WTC11 (cell line): ENCODE measurements around the gene MARS1. TPM values are rescaled to one million over a fixed set of nuclear protein-coding genes. Genes with fewer than 3 reads are reported as not detected.
"Not testable (repeated sequence)": the region's sequence is repeated elsewhere in the genome, so short reads cannot be mapped to it uniquely, and the experiment has no call there.

ENCODE experiments used
- ATAC-seq: fragments of 200-7000 bp; cut with Tn5 transposase; 2 replicates; pipeline ENCODE4 v1.10.0; 2021; ENCODE audit warnings: mild to moderate bottlenecking, moderate library complexity
- CTCF ChIA-PET: fragments of 300-600 bp; sonication (Branson Sonifier 250); formaldehyde crosslinking; loops from one replicate; lab custom pipeline; 2021; ENCODE audit warnings: antibody characterized with exemption; lab: Charles Lee
- POLR2A ChIA-PET: fragments of 350-600 bp; sonication (Branson Sonifier 250); formaldehyde crosslinking; loops from one replicate; lab custom pipeline; 2021; ENCODE audit warnings: antibody characterized with exemption; lab: Charles Lee
- DNase-seq: peaks from one replicate; pipeline ENCODE4 v3.0.0; 2021; ENCODE audit warnings: low spot score
- H3K27ac Mint-ChIP-seq: 2 replicates; pipeline ENCODE4 v1.8.0; 2021; ENCODE audit warnings: mixed read lengths
- H3K27me3 Mint-ChIP-seq: 2 replicates; pipeline ENCODE4 v1.8.0; 2021; ENCODE audit warnings: low read depth, mild to moderate bottlenecking, moderate library complexity, mixed read lengths
- H3K36me3 Mint-ChIP-seq: 2 replicates; pipeline ENCODE4 v1.8.0; 2021; ENCODE audit warnings: mixed read lengths
- H3K4me1 Mint-ChIP-seq: 2 replicates; pipeline ENCODE4 v1.8.0; 2022; ENCODE audit warnings: mixed read lengths
- H3K4me3 Mint-ChIP-seq: 2 replicates; pipeline ENCODE4 v1.8.0; 2021; ENCODE audit warnings: mild to moderate bottlenecking, moderate library complexity, mixed read lengths
- H3K9me3 Mint-ChIP-seq: 2 replicates; pipeline ENCODE4 v1.8.0; 2021; ENCODE audit warnings: mixed read lengths
- FOXK1 ChIP-seq: sonication (generic); formaldehyde crosslinking; IDR thresholded peaks from 2 replicates; pipeline ENCODE4 v1.8.0; 2022; ENCODE audit warnings: mild to moderate bottlenecking, moderate library complexity, missing genetic modification reagents
- GTF2I ChIP-seq: fragments of 250-450 bp; sonication (Bioruptor Pico); conservative IDR thresholded peaks from 2 replicates; pipeline ENCODE4 v1.4.0; 2021; ENCODE audit warnings: mild to moderate bottlenecking
- JUN ChIP-seq: sonication (generic); formaldehyde crosslinking; IDR thresholded peaks from 2 replicates; pipeline ENCODE4 v1.8.0; 2023; ENCODE audit warnings: mild to moderate bottlenecking, missing genetic modification reagents
- MYBL2 ChIP-seq: sonication (generic); formaldehyde crosslinking; IDR thresholded peaks from 2 replicates; pipeline ENCODE4 v1.8.1; 2023; ENCODE audit warnings: mild to moderate bottlenecking, moderate library complexity, missing genetic modification reagents
- NFYB ChIP-seq: sonication (generic); formaldehyde crosslinking; conservative IDR thresholded peaks from 2 replicates; pipeline ENCODE4 v1.8.0; 2022; ENCODE audit warnings: low read depth, missing genetic modification reagents
- SP1 ChIP-seq: sonication (generic); formaldehyde crosslinking; conservative IDR thresholded peaks from 2 replicates; pipeline ENCODE4 v1.8.1; 2022; ENCODE audit warnings: missing genetic modification reagents
- TEAD4 ChIP-seq: sonication (generic); formaldehyde crosslinking; IDR thresholded peaks from 2 replicates; pipeline ENCODE4 v1.8.0; 2022; ENCODE audit warnings: mild to moderate bottlenecking, missing genetic modification reagents
- ZNF138 ChIP-seq: sonication (generic); formaldehyde crosslinking; conservative IDR thresholded peaks from 2 replicates; pipeline ENCODE4 v1.8.1; 2022; ENCODE audit warnings: mild to moderate bottlenecking, moderate library complexity, missing genetic modification reagents
- ZNF232 ChIP-seq: sonication (generic); formaldehyde crosslinking; IDR thresholded peaks from 2 replicates; pipeline ENCODE4 v1.8.0; 2022; ENCODE audit warnings: mild to moderate bottlenecking, missing genetic modification reagents
- ZNF396 ChIP-seq: fragments of 250-450 bp; sonication (Bioruptor Pico); IDR thresholded peaks from 2 replicates; pipeline ENCODE4 v1.8.0; 2021; ENCODE audit warnings: mild to moderate bottlenecking, moderate library complexity, borderline replicate concordance
- ZNF671 ChIP-seq: fragments of 250-450 bp; sonication (Bioruptor Pico); IDR thresholded peaks from 2 replicates; pipeline ENCODE4 v1.8.0; 2021; ENCODE audit warnings: mild to moderate bottlenecking
- total RNA-seq: library from RNA; stranded (reverse); gene quantifications from 3 replicates; pipeline ENCODE4 v1.2.3, GENCODE V29; 2021
- TF ChIP-seq, protein P1 (sequence below): fragments of 250-450 bp; sonication (Bioruptor Pico); IDR thresholded peaks from 2 replicates; pipeline ENCODE4 v1.8.0; 2021; ENCODE audit warnings: mild to moderate bottlenecking
- TF ChIP-seq, protein P2 (sequence below): sonication (generic); formaldehyde crosslinking; IDR thresholded peaks from 2 replicates; pipeline ENCODE4 v1.8.0; 2022; ENCODE audit warnings: mild to moderate bottlenecking, missing genetic modification reagents
- TF ChIP-seq, protein P3 (sequence below): sonication (generic); formaldehyde crosslinking; IDR thresholded peaks from 2 replicates; pipeline ENCODE4 v1.8.1; 2022; ENCODE audit warnings: low read depth, missing genetic modification reagents, borderline replicate concordance
- TF ChIP-seq, protein P4 (sequence below): sonication (generic); formaldehyde crosslinking; IDR thresholded peaks from 2 replicates; pipeline ENCODE4 v1.8.1; 2022; ENCODE audit warnings: missing genetic modification reagents, borderline replicate concordance
- TF ChIP-seq, protein P5 (sequence below): fragments of 250-450 bp; sonication (Bioruptor Pico); IDR thresholded peaks from 2 replicates; pipeline ENCODE4 v1.9.0; 2021; ENCODE audit warnings: mild to moderate bottlenecking
- TF ChIP-seq, protein P6 (sequence below): sonication (generic); formaldehyde crosslinking; IDR thresholded peaks from 2 replicates; pipeline ENCODE4 v1.8.0; 2023; ENCODE audit warnings: missing genetic modification reagents

The MARS1 gene
- total RNA-seq, 1 experiment from 2014 or later, result 367 TPM

DNA sequence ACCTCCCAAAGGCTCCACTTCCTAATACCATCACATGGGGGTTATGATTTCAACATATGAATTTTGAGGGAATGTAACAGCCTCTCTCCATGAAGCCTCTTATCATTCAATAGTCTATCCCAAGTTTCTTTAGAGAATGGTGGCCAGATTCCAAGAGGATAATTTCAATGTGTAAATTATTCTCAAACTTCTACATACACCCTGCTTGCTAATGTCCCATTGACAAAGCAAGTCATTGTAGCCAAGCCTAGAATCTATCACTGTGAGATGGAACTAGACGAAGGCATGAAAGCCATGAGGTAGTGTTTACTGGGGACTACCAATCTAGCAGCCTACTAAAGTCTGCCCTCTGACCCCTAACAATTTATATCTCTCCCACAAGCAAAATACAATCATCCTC is 49.5 kb upstream of the MARS1 start (continued):
- TF ChIP-seq, protein P1, sequence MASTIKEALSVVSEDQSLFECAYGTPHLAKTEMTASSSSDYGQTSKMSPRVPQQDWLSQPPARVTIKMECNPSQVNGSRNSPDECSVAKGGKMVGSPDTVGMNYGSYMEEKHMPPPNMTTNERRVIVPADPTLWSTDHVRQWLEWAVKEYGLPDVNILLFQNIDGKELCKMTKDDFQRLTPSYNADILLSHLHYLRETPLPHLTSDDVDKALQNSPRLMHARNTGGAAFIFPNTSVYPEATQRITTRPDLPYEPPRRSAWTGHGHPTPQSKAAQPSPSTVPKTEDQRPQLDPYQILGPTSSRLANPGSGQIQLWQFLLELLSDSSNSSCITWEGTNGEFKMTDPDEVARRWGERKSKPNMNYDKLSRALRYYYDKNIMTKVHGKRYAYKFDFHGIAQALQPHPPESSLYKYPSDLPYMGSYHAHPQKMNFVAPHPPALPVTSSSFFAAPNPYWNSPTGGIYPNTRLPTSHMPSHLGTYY (CRISPR knock-in tag), result no peak

DNA sequence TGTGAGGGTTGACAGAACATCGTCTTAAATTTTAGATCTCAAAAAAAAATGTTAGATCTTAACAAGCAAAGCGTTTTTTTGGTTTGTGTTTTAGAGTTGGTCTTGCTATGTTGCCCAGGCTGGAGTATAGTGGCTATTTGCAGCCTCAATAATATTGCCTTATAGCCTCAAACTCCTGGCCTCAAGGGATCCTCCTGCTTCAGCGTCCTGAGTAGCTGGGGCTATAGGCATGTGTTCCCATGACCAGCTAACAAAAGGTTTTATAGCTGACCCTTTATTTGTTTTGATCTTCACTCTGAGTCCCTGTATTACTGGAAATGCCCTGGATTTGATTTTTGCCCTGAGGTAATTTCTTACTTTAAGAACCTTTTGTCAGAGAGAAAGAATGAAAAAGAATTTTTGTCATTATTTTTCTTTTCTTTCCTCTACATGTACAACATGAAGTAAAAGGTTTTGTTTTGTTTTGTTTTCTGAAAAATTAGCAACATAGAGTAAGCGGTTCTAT is 48.1 kb upstream of the MARS1 start:
- Mint-ChIP-seq H3K27me3 (peaks cover 9% of the 10 kb centered on the region), H3K4me1 (no peaks in the 10 kb centered on the region), H3K4me3 (no peak overlapping the region), H3K36me3 (peaks cover 10% of the 10 kb centered on the region), H3K9me3 (peaks cover 12% of the 10 kb centered on the region), H3K27ac (no peak overlapping the region)
- ATAC-seq (no peak), DNase-seq (no peak)
- ChIA-PET CTCF (interaction anchor here (0.7 kb wide), 1 partner anchor 132 kb away, joined by 4 read pairs; no protein-coding TSS in a partner anchor), POLR2A (no interaction called here)
- TF ChIP-seq NFYB (CRISPR knock-in tag), result no peak
- TF ChIP-seq MYBL2, result no peak
- TF ChIP-seq, protein P2, sequence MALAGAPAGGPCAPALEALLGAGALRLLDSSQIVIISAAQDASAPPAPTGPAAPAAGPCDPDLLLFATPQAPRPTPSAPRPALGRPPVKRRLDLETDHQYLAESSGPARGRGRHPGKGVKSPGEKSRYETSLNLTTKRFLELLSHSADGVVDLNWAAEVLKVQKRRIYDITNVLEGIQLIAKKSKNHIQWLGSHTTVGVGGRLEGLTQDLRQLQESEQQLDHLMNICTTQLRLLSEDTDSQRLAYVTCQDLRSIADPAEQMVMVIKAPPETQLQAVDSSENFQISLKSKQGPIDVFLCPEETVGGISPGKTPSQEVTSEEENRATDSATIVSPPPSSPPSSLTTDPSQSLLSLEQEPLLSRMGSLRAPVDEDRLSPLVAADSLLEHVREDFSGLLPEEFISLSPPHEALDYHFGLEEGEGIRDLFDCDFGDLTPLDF, result no peak
- no peak for TF ChIP-seq SP1 (CRISPR knock-in tag)
- TF ChIP-seq ZNF671, result no peak
- TF ChIP-seq, protein P3, sequence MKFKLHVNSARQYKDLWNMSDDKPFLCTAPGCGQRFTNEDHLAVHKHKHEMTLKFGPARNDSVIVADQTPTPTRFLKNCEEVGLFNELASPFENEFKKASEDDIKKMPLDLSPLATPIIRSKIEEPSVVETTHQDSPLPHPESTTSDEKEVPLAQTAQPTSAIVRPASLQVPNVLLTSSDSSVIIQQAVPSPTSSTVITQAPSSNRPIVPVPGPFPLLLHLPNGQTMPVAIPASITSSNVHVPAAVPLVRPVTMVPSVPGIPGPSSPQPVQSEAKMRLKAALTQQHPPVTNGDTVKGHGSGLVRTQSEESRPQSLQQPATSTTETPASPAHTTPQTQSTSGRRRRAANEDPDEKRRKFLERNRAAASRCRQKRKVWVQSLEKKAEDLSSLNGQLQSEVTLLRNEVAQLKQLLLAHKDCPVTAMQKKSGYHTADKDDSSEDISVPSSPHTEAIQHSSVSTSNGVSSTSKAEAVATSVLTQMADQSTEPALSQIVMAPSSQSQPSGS (CRISPR knock-in tag), result no peak
- TF ChIP-seq, protein P4, sequence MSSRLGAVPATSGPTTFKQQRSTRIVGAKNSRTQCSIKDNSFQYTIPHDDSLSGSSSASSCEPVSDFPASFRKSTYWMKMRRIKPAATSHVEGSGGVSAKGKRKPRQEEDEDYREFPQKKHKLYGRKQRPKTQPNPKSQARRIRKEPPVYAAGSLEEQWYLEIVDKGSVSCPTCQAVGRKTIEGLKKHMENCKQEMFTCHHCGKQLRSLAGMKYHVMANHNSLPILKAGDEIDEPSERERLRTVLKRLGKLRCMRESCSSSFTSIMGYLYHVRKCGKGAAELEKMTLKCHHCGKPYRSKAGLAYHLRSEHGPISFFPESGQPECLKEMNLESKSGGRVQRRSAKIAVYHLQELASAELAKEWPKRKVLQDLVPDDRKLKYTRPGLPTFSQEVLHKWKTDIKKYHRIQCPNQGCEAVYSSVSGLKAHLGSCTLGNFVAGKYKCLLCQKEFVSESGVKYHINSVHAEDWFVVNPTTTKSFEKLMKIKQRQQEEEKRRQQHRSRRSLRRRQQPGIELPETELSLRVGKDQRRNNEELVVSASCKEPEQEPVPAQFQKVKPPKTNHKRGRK (CRISPR knock-in tag), result no peak
- TF ChIP-seq, protein P5, sequence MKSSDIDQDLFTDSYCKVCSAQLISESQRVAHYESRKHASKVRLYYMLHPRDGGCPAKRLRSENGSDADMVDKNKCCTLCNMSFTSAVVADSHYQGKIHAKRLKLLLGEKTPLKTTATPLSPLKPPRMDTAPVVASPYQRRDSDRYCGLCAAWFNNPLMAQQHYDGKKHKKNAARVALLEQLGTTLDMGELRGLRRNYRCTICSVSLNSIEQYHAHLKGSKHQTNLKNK (CRISPR knock-in tag), result no peak
- TF ChIP-seq FOXK1 (CRISPR knock-in tag), result no peak
- no peak for TF ChIP-seq TEAD4
- TF ChIP-seq ZNF232 (CRISPR knock-in tag), result no peak
- no peak for TF ChIP-seq GTF2I (CRISPR knock-in tag)
- TF ChIP-seq JUN, result no peak
- TF ChIP-seq, protein P6, sequence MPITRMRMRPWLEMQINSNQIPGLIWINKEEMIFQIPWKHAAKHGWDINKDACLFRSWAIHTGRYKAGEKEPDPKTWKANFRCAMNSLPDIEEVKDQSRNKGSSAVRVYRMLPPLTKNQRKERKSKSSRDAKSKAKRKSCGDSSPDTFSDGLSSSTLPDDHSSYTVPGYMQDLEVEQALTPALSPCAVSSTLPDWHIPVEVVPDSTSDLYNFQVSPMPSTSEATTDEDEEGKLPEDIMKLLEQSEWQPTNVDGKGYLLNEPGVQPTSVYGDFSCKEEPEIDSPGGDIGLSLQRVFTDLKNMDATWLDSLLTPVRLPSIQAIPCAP (CRISPR knock-in tag), result no peak
- no peak for TF ChIP-seq ZNF396
- TF ChIP-seq ZNF138 (CRISPR knock-in tag), result no peak

DNA sequence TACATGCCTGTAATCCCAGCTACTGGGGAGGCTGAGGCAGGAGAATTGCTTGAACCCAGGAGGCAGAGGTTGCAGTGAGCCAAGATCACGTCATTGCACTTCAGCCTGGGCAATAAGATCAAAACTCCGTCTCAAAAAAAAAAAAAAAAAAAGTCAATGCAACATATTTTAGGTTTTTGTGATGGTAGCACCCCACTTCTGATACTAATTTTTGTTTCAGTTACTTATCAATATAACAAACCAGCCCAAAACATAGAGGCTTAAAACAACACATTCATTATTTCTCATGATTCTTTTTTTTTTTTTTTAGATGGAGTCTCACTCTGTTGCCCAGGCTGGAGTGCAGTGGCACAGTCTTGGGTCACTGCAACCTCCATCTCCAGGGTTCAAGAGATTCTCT is 46.5 kb upstream of the MARS1 start:
- H3K27me3 Mint-ChIP-seq, DNase-seq, H3K4me1 Mint-ChIP-seq, ATAC-seq, H3K4me3 Mint-ChIP-seq, H3K36me3 Mint-ChIP-seq, H3K27ac Mint-ChIP-seq: not testable (repeated sequence)
- H3K9me3 Mint-ChIP-seq, result peaks cover 12% of the 10 kb centered on the region
- CTCF ChIA-PET, result interaction anchor here (1.6 kb wide), 1 partner anchor 12 kb away, joined by 4 read pairs; no protein-coding TSS in a partner anchor
- POLR2A ChIA-PET, result interaction anchor here (0.6 kb wide), 1 partner anchor 965 kb away, joined by 4 read pairs; no protein-coding TSS in a partner anchor
